ENCODE data around the gene ASCC3. TPM values are rescaled to one million over a fixed set of nuclear protein-coding genes. Genes with fewer than 3 reads are reported as not detected.

The ASCC3 gene
- total RNA-seq, 1 experiment from 2014 or later: 40.5 TPM

DNA sequence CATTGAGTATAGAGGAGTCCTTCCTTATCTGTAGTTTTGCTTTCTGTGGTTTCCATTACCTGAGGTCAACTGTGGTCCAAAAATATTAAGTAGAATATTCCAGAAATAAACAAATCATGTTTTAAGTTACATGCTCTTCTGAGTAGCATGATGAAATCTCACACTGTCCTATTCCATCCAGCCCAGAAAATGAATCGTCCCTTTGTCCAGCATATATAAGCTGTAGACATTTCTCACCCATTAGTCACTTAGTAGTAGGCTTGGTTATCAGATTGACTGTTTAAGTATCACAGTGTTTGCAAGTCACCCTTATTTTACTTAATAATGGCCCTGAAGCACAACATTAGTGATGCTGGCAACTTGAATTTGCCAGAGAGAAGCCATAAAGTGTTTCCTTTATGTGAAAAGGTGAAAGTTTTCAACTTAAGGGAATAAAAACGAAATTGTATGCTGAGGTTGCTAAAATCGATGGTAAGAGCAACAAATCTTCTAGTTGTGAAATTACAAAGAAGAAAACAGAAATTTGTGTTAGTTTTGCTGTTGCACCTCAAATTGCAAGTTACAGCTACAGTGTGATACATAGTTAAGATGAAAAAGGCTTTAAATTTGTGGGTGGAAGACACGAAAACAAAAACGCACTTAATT, 217.8 kb downstream of the ASCC3 start:
- H3K27me3 ChIP-seq (ENCODE audit: insufficient read depth, low read length): no peaks in the 10 kb centered on the region
- no peak overlapping the region for H3K4me3 ChIP-seq (replicated peaks in 1 of 2; ENCODE audit: low read depth in 1 of 2, low read length in 2 of 2)
- H3K4me2 ChIP-seq (ENCODE audit: low read length): no peak overlapping the region
- H4K20me1 ChIP-seq (ENCODE audit: insufficient read depth): no peaks in the 10 kb centered on the region
- no TSS peak for BruUV-seq (replicated peaks)
- H3K4me1 ChIP-seq (ENCODE audit: control insufficient read depth in 1 of 2, insufficient read depth in 2 of 2, low read length in 2 of 2): peaks cover 0 to 8% of the 10 kb centered on the region in 2 experiments; a peak in 1 of 4 replicates
- H3K9ac ChIP-seq (ENCODE audit: low read length): no peak overlapping the region
- no peak overlapping the region for H3K27ac ChIP-seq (ENCODE audit: low read depth, low read length)
- ChIA-PET POLR2A (interaction anchor here (1.0 kb wide), 1 partner anchor 14 kb away, joined by 3 read pairs; no protein-coding TSS in a partner anchor), RAD21 (ENCODE audit: low non-redundant PET in 1 of 2, low total read pairs in 2 of 2, uncharacterized antibody in 2 of 2, unreplicated experiment in 2 of 2) (interaction anchor here in 1 of 2 experiments (0.6 kb wide), 1 partner anchor 556 kb away, joined by 9 read pairs; no protein-coding TSS in a partner anchor), CTCF (interaction anchor here (0.8 to 2.2 kb wide), 9 partner anchors 14 to 795 kb away, joined by 3 to 12 read pairs (median 5); no protein-coding TSS in a partner anchor)
- intact Hi-C loops (cut with micrococcal nuclease): loop anchor here (2.0 to 5.0 kb wide), 2 partner anchors 186 to 795 kb away; no protein-coding TSS in a partner anchor
- no peaks in the 10 kb centered on the region for H3K36me3 ChIP-seq (ENCODE audit: control insufficient read depth in 1 of 2, insufficient read depth in 2 of 2, low read length in 2 of 2)
- ATAC-seq (no peak), DNase-seq (ENCODE audit: low read depth, low spot score) (no peak)
- TF ChIP-seq EZH2 (IDR thresholded peaks at IDR 0.05) (no peak), POLR2AphosphoS5 (IDR thresholded peaks at IDR 0.05; ENCODE audit: low read depth, low read length) (no peak), EZH2phosphoT487 (IDR thresholded peaks at IDR 0.05; ENCODE audit: borderline replicate concordance) (no peak), EGR1 (IDR thresholded peaks at IDR 0.05; ENCODE audit: low read depth) (no peak), SIN3A (IDR thresholded peaks at IDR 0.05; ENCODE audit: low read depth) (no peak), POLR2A (IDR thresholded peaks at IDR 0.05; ENCODE audit: borderline replicate concordance, extremely low read depth, insufficient read depth, insufficient read length) (no peak), JUND (IDR thresholded peaks at IDR 0.05) (no peak), TCF7L2 (IDR thresholded peaks at IDR 0.05; ENCODE audit: borderline replicate concordance, extremely low read depth, insufficient read depth, insufficient read length) (no peak), CBX3 (IDR thresholded peaks at IDR 0.05; ENCODE audit: low read depth) (no peak)
- TF ChIP-seq, protein P1, sequence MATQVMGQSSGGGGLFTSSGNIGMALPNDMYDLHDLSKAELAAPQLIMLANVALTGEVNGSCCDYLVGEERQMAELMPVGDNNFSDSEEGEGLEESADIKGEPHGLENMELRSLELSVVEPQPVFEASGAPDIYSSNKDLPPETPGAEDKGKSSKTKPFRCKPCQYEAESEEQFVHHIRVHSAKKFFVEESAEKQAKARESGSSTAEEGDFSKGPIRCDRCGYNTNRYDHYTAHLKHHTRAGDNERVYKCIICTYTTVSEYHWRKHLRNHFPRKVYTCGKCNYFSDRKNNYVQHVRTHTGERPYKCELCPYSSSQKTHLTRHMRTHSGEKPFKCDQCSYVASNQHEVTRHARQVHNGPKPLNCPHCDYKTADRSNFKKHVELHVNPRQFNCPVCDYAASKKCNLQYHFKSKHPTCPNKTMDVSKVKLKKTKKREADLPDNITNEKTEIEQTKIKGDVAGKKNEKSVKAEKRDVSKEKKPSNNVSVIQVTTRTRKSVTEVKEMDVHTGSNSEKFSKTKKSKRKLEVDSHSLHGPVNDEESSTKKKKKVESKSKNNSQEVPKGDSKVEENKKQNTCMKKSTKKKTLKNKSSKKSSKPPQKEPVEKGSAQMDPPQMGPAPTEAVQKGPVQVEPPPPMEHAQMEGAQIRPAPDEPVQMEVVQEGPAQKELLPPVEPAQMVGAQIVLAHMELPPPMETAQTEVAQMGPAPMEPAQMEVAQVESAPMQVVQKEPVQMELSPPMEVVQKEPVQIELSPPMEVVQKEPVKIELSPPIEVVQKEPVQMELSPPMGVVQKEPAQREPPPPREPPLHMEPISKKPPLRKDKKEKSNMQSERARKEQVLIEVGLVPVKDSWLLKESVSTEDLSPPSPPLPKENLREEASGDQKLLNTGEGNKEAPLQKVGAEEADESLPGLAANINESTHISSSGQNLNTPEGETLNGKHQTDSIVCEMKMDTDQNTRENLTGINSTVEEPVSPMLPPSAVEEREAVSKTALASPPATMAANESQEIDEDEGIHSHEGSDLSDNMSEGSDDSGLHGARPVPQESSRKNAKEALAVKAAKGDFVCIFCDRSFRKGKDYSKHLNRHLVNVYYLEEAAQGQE (IDR thresholded peaks at IDR 0.05; ENCODE audit: low read depth): no peak
- TF ChIP-seq, protein P2, sequence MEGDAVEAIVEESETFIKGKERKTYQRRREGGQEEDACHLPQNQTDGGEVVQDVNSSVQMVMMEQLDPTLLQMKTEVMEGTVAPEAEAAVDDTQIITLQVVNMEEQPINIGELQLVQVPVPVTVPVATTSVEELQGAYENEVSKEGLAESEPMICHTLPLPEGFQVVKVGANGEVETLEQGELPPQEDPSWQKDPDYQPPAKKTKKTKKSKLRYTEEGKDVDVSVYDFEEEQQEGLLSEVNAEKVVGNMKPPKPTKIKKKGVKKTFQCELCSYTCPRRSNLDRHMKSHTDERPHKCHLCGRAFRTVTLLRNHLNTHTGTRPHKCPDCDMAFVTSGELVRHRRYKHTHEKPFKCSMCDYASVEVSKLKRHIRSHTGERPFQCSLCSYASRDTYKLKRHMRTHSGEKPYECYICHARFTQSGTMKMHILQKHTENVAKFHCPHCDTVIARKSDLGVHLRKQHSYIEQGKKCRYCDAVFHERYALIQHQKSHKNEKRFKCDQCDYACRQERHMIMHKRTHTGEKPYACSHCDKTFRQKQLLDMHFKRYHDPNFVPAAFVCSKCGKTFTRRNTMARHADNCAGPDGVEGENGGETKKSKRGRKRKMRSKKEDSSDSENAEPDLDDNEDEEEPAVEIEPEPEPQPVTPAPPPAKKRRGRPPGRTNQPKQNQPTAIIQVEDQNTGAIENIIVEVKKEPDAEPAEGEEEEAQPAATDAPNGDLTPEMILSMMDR (IDR thresholded peaks at IDR 0.05 in 2 of 3, conservative IDR thresholded peaks at IDR 0.05 in 1 of 3; ENCODE audit: borderline replicate concordance in 1 of 3, insufficient read depth in 1 of 3, low read depth in 2 of 3, low read length in 2 of 3): no peak
- no peak overlapping the region for H2AFZ ChIP-seq (ENCODE audit: low read depth, low read length, poor library complexity, severe bottlenecking)
- H3K9me3 ChIP-seq (ENCODE audit: control insufficient read depth in 1 of 2, insufficient read depth in 1 of 2, low read depth in 1 of 2, low read length in 2 of 2): no peaks in the 10 kb centered on the region
- no peaks in the 10 kb centered on the region for H3K9me2 ChIP-seq (ENCODE audit: insufficient read depth)
- no peaks in the 10 kb centered on the region for H3K79me2 ChIP-seq (ENCODE audit: insufficient read depth, low read length)

Data from HCT116 (cell line).